T-helper 2 cell treated with Interferon-gamma antibody and Interleukin-4, amounts not matched to agents 5 μg/mL and 100 μg/mL, for 36 hours (primary cell): ENCODE measurements around the gene PDLIM4.

ENCODE experiments used
- DNase-seq: peaks from one replicate; pipeline ENCODE4 v3.0.0; 2021; ENCODE audit warnings: low spot score
- H3K27ac Mint-ChIP-seq: one replicate; pipeline ENCODE4 v1.8.0; 2021; ENCODE audit warnings: mild to moderate bottlenecking, mixed read lengths
- H3K27me3 Mint-ChIP-seq: one replicate; pipeline ENCODE4 v1.8.0; 2021; ENCODE audit warnings: low read depth, mixed read lengths
- H3K36me3 Mint-ChIP-seq: one replicate; pipeline ENCODE4 v1.8.0; 2021; ENCODE audit warnings: low read depth, mixed read lengths
- H3K4me1 Mint-ChIP-seq: one replicate; pipeline ENCODE4 v1.8.0; 2021; ENCODE audit warnings: low read depth, mixed read lengths
- H3K4me3 Mint-ChIP-seq: one replicate; pipeline ENCODE4 v1.8.0; 2022; ENCODE audit warnings: mild to moderate bottlenecking, moderate library complexity, mixed read lengths
- H3K9me3 Mint-ChIP-seq: one replicate; pipeline ENCODE4 v1.8.0; 2021; ENCODE audit warnings: mixed read lengths

The PDLIM4 gene

DNA sequence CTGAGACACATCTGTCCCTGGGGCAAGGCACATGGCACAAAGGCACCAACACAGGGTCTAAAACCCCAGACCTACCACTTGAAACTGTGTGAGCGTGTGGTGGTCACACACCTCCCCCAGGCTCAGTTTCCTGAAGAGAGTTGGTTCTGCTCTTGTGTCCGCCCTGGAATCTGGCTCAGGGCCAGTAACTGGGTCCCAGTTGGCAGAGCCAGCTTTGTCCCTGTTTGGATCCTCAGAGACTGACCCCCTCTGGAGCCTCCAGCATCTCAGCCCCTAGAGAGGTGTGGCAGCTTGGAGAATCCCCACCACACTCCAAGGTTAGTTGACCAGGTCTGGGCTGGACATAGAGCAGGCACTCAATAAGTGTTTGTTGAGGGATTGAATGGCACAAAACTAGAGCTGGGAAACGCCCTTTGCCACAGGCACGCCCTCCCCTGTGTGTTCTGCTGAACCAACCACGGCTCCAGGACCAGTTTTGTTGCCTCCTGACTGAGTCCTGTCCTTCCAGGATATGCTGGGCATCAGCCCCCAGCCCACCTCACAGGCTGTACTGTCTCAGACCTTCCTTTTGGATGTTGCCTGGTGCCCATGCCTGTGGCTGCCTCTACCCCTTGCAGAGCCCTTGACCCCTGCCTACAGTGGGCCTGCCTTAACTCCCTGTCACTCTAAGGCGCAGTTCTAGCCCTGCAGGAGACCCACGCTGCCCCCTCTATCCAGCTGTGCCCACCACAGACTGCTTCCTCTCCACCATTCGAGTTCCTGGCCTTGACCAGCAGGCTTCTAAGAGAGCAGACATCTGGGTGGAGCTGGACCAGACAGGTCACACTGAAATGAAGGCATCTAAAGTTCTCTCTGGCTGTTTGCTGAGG lies 3.8 kb upstream of the PDLIM4 start:
- DNase-seq: no peak
- no peak overlapping the region for H3K27ac Mint-ChIP-seq
- no peaks in the 10 kb centered on the region for H3K4me1 Mint-ChIP-seq
- no peaks in the 10 kb centered on the region for H3K9me3 Mint-ChIP-seq
- no peak overlapping the region for H3K4me3 Mint-ChIP-seq
- H3K27me3 Mint-ChIP-seq: peaks cover 30% of the 10 kb centered on the region
- H3K36me3 Mint-ChIP-seq: no peaks in the 10 kb centered on the region

DNA sequence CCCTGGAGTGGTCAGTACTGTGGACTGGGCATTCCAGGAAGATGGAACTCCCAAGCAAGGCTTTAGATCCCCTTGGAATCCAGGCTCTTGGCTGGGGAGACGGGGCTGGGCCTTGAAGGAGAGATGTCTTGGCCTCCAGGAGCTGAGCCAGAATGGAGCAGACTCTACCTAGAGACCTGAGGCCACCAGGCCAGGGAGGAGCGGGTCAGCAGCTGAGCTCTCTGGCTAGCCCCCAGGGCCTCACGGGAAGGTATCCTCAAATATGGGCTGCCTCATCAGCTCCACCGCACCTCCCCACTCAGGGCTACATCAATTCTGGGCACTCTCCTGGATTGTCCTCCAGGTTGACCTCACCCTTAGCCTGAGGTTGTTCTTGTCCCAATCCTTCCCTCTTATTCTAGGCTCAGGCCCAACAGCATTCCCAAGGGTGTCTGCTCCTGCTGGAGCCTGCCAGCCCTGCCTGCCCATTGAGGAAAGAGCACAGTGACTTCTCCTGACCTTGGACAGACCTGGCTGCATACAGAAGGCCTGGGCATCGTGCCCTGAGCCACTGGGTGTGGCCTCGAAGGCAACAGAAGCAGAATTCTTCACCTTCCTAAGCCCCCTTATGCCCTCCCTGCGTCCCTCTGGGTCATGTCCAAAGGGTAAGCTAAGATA lies 3.0 kb upstream of the PDLIM4 start:
- Mint-ChIP-seq H3K4me3 (no peak overlapping the region), H3K4me1 (no peaks in the 10 kb centered on the region), H3K36me3 (no peaks in the 10 kb centered on the region), H3K9me3 (no peaks in the 10 kb centered on the region), H3K27me3 (peaks cover 27% of the 10 kb centered on the region), H3K27ac (no peak overlapping the region)
- DNase-seq: no peak

DNA sequence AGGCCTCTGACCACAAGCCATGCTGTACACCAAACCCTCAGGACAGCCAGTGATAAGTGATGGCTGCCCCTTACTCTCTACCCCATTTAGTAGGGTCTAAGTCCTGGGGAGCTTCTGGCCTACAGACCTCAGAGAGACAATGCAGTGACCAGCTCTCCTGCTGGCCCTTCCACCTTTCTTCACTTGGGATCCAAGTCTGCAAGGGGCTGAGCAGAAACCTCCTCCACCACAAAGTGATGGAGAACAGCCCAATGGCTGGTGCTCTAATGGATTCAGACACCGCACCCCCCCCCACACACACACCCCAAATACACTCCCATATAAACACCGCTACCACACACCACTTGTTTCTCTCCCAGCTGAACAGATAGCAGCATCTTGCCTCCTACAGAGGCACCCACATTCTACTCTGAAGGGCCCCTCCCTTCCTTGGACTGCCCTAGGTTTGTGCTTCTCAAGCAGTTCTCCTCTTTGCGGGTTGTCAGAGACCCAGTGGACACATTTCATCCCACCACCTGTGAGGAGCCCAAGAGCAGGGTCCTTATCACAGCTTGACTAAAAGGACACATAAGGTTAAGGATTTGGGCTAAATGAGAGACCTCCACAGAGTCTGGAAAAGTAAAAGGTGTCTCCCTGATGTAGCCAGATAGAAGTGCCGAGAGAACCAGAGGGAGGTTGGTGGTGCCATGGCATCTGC lies 1.3 kb upstream of the PDLIM4 start:
- no peak overlapping the region for H3K4me3 Mint-ChIP-seq

DNA sequence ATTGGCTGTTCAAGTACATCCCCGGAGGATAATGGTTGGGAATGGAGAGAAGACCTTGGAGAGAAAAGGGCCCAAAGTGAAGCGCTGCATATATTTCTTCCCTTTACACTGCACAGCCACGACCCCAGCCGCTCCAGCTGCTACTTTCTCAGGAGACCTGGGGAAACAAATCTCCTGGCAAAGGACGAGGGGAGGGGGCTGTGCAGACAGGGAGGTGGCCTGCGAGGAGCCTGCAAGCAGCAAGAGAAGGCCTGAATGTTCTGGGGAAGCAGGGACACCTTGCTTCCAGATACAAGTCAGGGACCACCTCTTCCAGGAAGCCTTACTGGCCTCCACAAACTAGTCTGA lies 739 bp upstream of the PDLIM4 start:
- no peak overlapping the region for H3K4me3 Mint-ChIP-seq
- H3K9me3 Mint-ChIP-seq: no peaks in the 10 kb centered on the region
- H3K27ac Mint-ChIP-seq: no peak overlapping the region

More for the DNA sequence above, 1.3 kb upstream of the PDLIM4 start:
- no peak for DNase-seq
- Mint-ChIP-seq H3K36me3 (no peaks in the 10 kb centered on the region), H3K4me1 (peaks cover 7% of the 10 kb centered on the region), H3K9me3 (no peaks in the 10 kb centered on the region), H3K27ac (no peak overlapping the region), H3K27me3 (peaks cover 23% of the 10 kb centered on the region)

DNA sequence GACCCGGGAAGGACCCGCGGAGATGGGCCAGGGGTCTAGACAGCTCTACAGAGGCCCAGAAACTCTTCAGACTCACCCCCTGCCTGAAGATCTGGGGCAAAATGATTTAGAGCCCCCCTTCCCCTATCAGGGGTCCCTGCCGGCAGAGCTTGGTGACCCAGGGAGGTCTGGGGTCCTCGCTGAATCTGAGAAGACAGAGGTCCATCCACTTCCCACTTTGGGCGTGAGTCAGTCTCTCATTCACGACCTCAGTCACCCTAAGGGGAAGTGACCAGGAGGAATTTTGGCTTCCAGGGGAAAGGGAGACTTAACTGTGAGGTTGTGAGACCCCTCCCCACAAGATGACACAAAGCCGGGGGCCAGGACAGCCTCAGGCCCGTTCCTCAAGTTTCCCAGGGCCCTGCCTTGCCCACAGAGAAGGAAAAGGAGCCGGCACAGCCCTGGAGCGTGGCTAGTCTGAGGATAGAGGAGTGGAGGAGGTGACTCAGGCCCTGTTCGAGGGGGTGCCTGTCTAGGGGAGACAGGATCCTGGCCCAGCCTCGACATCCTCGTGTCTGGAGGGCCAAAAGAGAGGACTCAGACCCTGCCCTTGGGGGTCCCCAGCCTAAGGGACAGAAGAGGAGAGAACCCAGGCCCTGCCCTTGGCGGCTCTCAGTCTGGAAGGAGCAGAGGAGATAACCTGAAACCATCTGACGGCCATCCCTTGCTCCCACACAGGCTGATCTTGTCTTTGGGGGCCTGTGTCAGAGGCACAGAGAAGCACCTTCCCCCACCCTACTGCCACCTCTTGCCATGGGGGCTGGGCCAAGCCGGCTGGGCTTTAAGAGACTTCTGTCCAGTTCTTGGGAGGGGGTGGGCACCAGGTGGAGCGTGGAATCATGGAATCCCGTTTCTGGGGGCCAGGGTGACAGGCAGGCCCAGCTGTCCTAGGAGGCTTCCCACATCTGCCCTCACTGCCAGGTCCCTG lies 889 bp downstream of the PDLIM4 start:
- Mint-ChIP-seq H3K9me3 (no peaks in the 10 kb centered on the region), H3K4me1 (peaks cover 7% of the 10 kb centered on the region), H3K36me3 (no peaks in the 10 kb centered on the region), H3K27me3 (peaks cover 23% of the 10 kb centered on the region), H3K4me3 (no peak overlapping the region), H3K27ac (no peak overlapping the region)
- no peak for DNase-seq

More for the DNA sequence above, 739 bp upstream of the PDLIM4 start:
- H3K36me3 Mint-ChIP-seq: no peaks in the 10 kb centered on the region
- H3K27me3 Mint-ChIP-seq: peaks cover 23% of the 10 kb centered on the region
- no peak for DNase-seq
- H3K4me1 Mint-ChIP-seq: peaks cover 7% of the 10 kb centered on the region

DNA sequence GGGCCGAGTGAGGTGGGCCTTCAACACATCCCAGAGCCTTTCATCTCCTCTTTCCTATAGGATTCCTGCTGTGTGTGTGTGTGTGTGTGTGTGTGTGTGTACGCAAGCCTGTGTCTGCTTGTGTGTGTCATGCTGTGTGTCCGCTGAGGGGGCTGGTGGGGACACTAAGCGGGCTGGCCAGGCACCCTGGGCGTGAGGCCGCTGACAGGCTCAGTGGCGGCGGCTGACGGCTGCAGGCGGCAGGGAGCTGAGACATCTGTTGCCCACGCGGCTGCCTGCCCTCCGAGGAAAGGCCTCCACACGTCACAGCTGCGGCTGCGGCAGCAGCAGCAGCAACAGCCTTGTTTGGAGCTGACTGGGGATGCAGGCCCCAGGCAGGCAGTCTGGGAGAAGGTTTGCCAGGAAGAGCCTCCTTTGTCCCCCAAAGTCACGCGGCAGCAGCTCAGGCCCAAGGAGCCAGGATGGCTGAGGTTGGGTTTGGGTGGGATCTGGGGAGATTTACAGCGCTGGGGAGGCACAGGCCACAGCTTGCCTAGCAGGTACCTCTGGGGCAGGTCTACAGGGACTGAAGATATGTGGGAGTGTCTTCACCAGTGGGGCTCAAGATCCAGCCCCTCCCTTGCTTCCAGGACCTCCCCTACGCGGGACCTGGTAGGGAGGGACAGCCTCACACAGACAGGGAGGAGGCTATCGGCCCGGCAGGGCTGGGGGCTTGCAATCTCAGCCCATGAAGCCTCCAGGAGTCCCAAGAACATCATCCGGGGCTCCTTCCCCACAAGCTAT lies 1.8 kb downstream of the PDLIM4 start:
- H3K36me3 Mint-ChIP-seq: no peaks in the 10 kb centered on the region
- no peak overlapping the region for H3K27ac Mint-ChIP-seq
- H3K4me3 Mint-ChIP-seq: no peak overlapping the region

DNA sequence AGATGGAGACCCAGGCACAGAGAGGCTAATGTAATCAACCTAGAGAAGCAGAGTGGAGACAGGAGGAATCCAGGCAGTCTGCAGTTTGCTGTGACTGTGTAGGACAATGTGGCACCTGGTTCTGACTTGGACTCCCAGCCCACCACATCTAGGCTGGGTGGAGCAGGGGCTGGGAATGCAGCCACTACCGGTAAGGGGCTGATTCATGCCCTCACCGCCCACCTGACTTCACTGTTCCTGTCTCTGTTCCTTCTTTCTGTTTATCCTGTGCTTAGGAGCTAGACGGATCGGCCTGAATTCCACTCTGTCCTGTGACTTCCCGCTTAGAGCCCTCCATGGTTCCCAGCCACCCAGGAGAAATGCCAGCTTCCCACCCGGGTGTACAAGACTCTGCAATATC lies 2.6 kb downstream of the PDLIM4 start:
- no peak overlapping the region for H3K27ac Mint-ChIP-seq
- peaks cover 8% of the 10 kb centered on the region for H3K4me1 Mint-ChIP-seq

More for the DNA sequence above, 1.8 kb downstream of the PDLIM4 start:
- H3K9me3 Mint-ChIP-seq: no peaks in the 10 kb centered on the region
- peaks cover 23% of the 10 kb centered on the region for H3K27me3 Mint-ChIP-seq
- H3K4me1 Mint-ChIP-seq: peaks cover 8% of the 10 kb centered on the region
- no peak for DNase-seq

DNA sequence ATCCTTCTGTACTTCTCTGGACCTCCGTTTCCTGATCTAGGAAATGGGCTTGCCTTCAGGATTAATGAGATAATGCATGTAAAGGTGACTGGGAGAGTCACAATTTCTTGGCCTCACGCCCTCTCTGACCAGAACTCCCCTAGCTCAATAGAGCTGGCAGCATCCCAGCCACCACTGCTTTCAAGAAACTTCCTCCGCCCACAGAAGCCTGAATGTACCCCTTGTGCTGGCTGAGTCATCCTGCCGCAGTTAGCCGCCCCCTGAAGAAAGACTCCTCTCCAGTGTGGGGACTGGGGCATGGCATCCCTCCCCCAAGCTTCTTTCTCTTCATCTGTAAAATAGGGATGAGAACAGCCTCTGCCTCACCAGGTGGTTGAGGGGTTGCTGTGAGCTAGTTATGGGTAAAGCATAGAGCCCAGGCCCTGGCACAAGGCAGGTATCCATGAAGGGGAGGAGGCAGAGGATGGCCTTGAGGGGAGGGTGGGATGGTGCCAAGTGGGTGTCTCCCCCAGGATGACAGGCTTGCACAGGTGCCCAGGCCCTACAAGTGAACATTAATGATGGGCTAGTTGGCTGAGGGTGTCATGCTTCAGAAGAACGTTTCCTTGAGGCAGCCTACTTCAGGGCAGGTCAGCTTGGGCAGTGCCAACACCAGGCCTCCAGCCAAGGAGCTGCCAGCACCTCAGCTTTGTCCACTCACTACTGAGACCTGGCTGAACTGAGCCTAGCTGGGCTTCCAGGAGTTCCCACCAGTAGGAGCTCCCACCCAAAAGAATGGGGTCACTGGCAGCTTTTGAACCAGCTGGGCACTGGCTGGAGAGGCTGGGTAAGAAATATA lies 3.4 kb downstream of the PDLIM4 start:
- Mint-ChIP-seq H3K9me3 (no peaks in the 10 kb centered on the region), H3K36me3 (no peaks in the 10 kb centered on the region), H3K27me3 (peaks cover 18% of the 10 kb centered on the region), H3K27ac (no peak overlapping the region), H3K4me3 (no peak overlapping the region), H3K4me1 (peaks cover 8% of the 10 kb centered on the region)
- peak; percentile 63 for DNase-seq

More for the DNA sequence above, 2.6 kb downstream of the PDLIM4 start:
- H3K9me3 Mint-ChIP-seq: no peaks in the 10 kb centered on the region
- peaks cover 23% of the 10 kb centered on the region for H3K27me3 Mint-ChIP-seq
- H3K36me3 Mint-ChIP-seq: no peaks in the 10 kb centered on the region
- DNase-seq: no peak
- no peak overlapping the region for H3K4me3 Mint-ChIP-seq

DNA sequence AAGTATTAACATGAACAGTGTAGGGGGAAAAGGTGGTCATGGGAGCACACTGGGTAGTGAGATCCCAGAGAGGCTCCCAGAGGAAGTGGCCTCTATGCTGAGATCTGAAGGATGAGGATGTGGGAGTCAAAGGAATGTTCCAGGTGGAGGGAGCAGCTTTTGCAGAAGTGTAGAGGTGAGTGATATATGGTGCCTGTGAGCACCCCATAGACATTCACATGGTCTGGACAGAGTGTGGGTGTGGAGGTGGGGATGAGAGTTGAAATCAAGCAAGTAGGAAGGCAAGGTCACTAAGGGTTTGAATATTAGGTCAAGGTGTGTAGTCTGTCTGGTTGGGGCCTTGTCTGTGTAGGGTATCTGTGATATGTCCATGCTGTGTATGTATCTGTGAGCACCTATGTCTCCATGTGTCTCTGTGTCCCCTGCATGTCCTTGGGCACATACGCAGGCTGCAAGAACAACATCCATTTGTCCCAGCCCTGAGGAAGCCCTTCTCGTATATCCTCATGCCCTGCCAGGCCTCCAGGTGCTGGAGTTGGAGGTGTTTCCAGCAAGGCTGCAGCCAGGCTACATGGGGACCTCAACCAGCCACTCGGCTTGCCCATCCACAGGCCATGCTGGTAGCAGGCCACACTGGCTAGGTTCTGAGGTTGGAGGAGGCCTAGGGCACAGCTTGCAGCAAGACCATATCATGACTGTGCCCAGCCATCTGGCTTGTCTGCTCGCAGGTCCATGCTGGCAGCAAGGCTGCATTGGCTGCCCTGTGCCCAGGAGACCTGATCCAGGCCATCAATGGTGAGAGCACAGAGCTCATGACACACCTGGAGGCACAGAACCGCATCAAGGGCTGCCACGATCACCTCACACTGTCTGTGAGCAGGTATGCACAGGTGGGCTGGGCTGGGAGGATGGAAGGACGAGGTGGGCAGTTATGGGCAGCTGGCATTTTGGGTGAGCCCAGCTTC lies 4.7 kb downstream of the PDLIM4 start:
- Mint-ChIP-seq H3K27ac (no peak overlapping the region), H3K36me3 (no peaks in the 10 kb centered on the region), H3K27me3 (peaks cover 8% of the 10 kb centered on the region), H3K9me3 (no peaks in the 10 kb centered on the region), H3K4me3 (no peak overlapping the region), H3K4me1 (peaks cover 8% of the 10 kb centered on the region)
- no peak for DNase-seq

DNA sequence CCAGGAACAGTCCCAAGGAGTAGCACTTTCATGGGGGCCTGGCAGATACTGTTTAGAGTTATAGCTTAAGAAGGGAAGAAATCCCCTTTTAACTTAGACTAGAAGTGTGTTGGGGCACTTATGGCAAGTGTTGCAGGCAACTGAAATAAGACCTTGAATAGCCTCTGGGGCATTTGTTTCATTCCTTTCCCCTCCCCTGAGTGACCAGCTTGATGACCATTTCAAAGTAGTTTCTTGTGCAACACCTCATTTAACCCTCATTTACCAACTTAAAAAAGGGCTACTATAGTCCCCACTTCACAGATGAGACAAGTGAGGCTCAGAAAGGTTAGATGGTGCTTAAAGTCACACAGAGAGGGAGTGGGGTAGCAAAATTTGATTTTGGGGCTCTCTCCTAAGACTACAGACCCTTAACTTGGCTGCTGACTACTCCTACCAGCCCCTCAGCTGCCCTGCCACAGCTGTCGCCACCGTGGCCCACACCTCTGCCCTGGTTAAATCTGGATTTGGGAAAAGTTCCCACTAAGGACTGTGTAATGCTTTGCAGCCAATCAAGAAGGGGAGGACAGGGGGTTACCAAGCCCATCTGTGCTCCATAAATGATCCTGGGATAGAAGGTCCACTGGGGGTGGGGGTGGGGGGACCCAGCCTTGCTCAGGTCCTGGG lies 5.5 kb downstream of the PDLIM4 start:
- H3K27me3 Mint-ChIP-seq: peaks cover 5% of the 10 kb centered on the region
- H3K27ac Mint-ChIP-seq: no peak overlapping the region
- no peaks in the 10 kb centered on the region for H3K9me3 Mint-ChIP-seq
- H3K4me3 Mint-ChIP-seq: no peak overlapping the region
- DNase-seq: no peak
- peaks cover 10% of the 10 kb centered on the region for H3K4me1 Mint-ChIP-seq
- H3K36me3 Mint-ChIP-seq: no peaks in the 10 kb centered on the region
